ENCODE measurements around the gene C1QB. TPM values are rescaled to one million over a fixed set of nuclear protein-coding genes. Genes with fewer than 3 reads are reported as not detected.

Gene C1QB
- total RNA-seq, 1 donor from 2014 or later, result 287 TPM

DNA sequence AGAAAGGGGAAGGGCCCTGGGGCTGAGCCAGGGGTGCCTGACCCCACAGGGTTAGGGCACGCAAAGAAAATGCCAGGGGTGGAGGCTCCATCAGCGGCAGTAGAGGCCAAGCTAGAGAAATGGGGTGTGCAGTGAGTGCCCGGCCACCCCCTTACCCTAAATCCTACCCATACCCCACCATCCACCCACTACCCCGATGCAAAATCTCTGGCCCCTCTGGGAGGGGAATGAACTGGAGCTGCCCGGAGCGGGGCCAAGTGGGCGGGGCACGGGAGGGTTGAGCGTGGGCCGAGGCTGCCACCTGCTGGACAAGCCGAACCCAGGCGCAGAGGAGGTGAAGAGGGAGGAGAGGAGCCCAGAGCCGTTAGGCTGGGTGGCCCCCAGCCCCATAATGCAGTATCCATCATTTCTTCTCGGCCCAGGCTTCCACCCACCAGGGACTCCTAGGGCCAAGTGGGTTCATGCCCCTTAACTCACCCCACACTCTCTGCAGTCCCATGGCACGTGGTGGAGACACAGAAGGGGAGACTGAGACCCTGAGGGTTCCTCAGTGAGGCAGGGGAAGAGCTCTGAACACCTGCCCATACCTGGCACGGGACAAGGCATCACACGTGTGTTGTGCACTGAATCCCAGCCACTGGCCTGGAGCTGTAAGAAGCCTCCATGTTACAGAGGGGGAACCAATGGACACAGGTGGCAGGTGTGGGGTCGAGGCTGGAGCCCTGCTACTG, 11.0 kb upstream of the C1QB start:
- no peak for TF ChIP-seq POLR2A (IDR thresholded peaks at IDR 0.05)
- TF ChIP-seq CTCF (IDR thresholded peaks at IDR 0.05), result peak; percentile 78 to 90 (median 79)
- peak in 1 of 2 donors; percentile 24 for TF ChIP-seq POLR2AphosphoS5 (IDR thresholded peaks at IDR 0.05; ENCODE audit: insufficient read depth in 1 of 2, low read depth in 1 of 2)
- Histone ChIP-seq H3K9me3 (no peaks in the 10 kb centered on the region), H3K36me3 (no peaks in the 10 kb centered on the region), H3K4me3 (peak overlapping the region in 1 of 2 donors; percentile 18), H3K27me3 (no peaks in the 10 kb centered on the region), H3K27ac (no peak overlapping the region), H3K4me1 (no peaks in the 10 kb centered on the region)
- DNase-seq (ENCODE audit: extremely low spot score in 2 of 2), result no peak
- intact Hi-C loops (cut with DNase I), result loop anchor here (5.0 kb wide), 1 partner anchor 225 kb away; no protein-coding TSS in a partner anchor

DNA sequence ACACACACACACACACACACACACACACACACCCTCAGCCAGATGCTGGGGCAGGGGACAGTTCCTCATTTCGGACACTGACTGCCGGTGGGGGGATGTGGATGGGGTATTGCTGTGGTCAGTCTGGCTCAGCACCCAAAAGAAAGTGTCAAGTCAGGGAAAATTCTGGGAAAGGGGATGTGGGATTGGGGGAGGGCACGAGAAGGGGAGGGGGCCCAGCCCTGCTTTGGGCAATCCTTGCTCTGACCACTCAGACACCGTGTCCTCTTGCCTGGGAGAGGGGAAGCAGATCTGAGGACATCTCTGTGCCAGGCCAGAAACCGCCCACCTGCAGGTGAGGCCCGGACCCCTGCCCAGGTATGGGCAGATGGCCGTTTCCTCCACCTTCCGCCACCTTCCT, 9.7 kb upstream of the C1QB start, which contains the start of gene C1QC:
Gene C1QC (plus strand): TSS at position 253 of the 400 bp plus-strand sequence. CDS start 391 bp downstream, outside the sequence.
- H3K9me3 ChIP-seq, result no peaks in the 10 kb centered on the region
- H3K36me3 ChIP-seq, result no peaks in the 10 kb centered on the region
- no peak within 1 kb of the TSS for H3K27ac ChIP-seq
- H3K4me1 ChIP-seq, result no peaks in the 10 kb centered on the region
- TF ChIP-seq CTCF (IDR thresholded peaks at IDR 0.05), result no peak
- no peak for TF ChIP-seq POLR2A (IDR thresholded peaks at IDR 0.05)
- TF ChIP-seq POLR2AphosphoS5 (IDR thresholded peaks at IDR 0.05; ENCODE audit: insufficient read depth in 1 of 2, low read depth in 1 of 2), result no peak
- H3K27me3 ChIP-seq, result no peaks in the 10 kb centered on the region
- intact Hi-C loops (cut with DNase I), result loop anchor here (5.0 kb wide), 1 partner anchor 226 kb away; no protein-coding TSS in a partner anchor
- H3K4me3 ChIP-seq, result peak within 1 kb of the TSS in 1 of 2 donors; percentile 7
- DNase-seq (ENCODE audit: extremely low spot score in 2 of 2), result no peak

GRCh38 chr1:22643928-22644327, 9.1 kb upstream of the C1QB start:
- no peaks in the 10 kb centered on the region for H3K9me3 ChIP-seq
- DNase-seq (ENCODE audit: extremely low spot score in 2 of 2), result no peak
- H3K27ac ChIP-seq, result no peak overlapping the region
- no peaks in the 10 kb centered on the region for H3K27me3 ChIP-seq
- intact Hi-C loops (cut with DNase I), result loop anchor here (5.0 kb wide), 1 partner anchor 227 kb away; no protein-coding TSS in a partner anchor
- no peaks in the 10 kb centered on the region for H3K36me3 ChIP-seq
- TF ChIP-seq POLR2AphosphoS5 (IDR thresholded peaks at IDR 0.05; ENCODE audit: insufficient read depth in 1 of 2, low read depth in 1 of 2) (no peak), POLR2A (IDR thresholded peaks at IDR 0.05) (no peak), CTCF (IDR thresholded peaks at IDR 0.05) (no peak)
- peak overlapping the region in 1 of 2 donors; percentile 7 for H3K4me3 ChIP-seq
- H3K4me1 ChIP-seq, result no peaks in the 10 kb centered on the region

GRCh38 chr1:22645931-22646330, 7.1 kb upstream of the C1QB start:
- H3K27ac ChIP-seq, result no peak overlapping the region
- TF ChIP-seq POLR2AphosphoS5 (IDR thresholded peaks at IDR 0.05; ENCODE audit: insufficient read depth in 1 of 2, low read depth in 1 of 2), result no peak
- TF ChIP-seq CTCF (IDR thresholded peaks at IDR 0.05), result no peak
- no peak for TF ChIP-seq POLR2A (IDR thresholded peaks at IDR 0.05)

DNA sequence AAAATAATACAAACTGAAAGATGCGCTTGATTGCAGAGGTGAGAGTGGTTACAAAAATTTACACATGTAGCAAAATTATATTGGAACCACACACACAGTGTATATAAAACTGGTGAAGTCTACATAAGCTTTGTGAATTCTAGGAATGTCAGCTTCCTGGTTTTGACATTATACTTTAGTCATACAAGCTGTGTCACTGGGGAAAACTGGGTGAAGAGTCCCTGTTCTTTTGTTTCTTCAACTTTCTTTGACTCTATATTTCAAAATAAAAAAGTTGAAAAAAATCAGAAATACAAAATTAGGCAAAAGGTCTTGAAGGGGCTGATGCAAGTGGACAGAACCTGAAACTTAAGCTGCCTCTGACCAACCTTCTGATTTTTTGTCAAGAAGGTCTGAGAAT, 6.7 kb upstream of the C1QB start:
- H3K9me3 ChIP-seq, result no peaks in the 10 kb centered on the region
- no peaks in the 10 kb centered on the region for H3K27me3 ChIP-seq
- H3K36me3 ChIP-seq, result no peaks in the 10 kb centered on the region
- H3K27ac ChIP-seq, result no peak overlapping the region
- DNase-seq (ENCODE audit: extremely low spot score in 2 of 2), result no peak
- no peak overlapping the region for H3K4me3 ChIP-seq
- intact Hi-C loops (cut with DNase I), result no loop called here
- TF ChIP-seq POLR2AphosphoS5 (IDR thresholded peaks at IDR 0.05; ENCODE audit: insufficient read depth in 1 of 2, low read depth in 1 of 2) (no peak), CTCF (IDR thresholded peaks at IDR 0.05) (no peak), POLR2A (IDR thresholded peaks at IDR 0.05) (no peak)
- no peaks in the 10 kb centered on the region for H3K4me1 ChIP-seq

More at GRCh38 chr1:22645931-22646330, 7.1 kb upstream of the C1QB start:
- Histone ChIP-seq H3K4me1 (no peaks in the 10 kb centered on the region), H3K36me3 (no peaks in the 10 kb centered on the region), H3K27me3 (no peaks in the 10 kb centered on the region), H3K4me3 (no peak overlapping the region), H3K9me3 (no peaks in the 10 kb centered on the region)
- DNase-seq (ENCODE audit: extremely low spot score in 2 of 2), result no peak
- intact Hi-C loops (cut with DNase I), result no loop called here

All from vagina (tissue), 2 donors.